OCI-LY1 (cell line): ENCODE results near the gene MIER1.

ENCODE experiments used
- H2AFZ ChIP-seq: fragments of 200-600 bp; sonication (generic), shearing (Covaris generic); 2 replicates; pipeline ENCODE4 v1.6.0; 2014; ENCODE audit warnings: antibody characterized with exemption, mild to moderate bottlenecking, low read length
- H3F3A ChIP-seq: fragments of 200-600 bp; sonication (generic), shearing (Covaris generic); 2 replicates; pipeline ENCODE4 v1.6.0; 2014; ENCODE audit warnings: mild to moderate bottlenecking, antibody characterized with exemption, low read length, moderate library complexity; ENCODE audit not compliant: insufficient read depth
- H3K27ac ChIP-seq: fragments of 200-600 bp; sonication (generic); 2 replicates; pipeline ENCODE4 v1.5.1; 2014; ENCODE audit warnings: low read length, mixed run types, mild to moderate bottlenecking, low read depth; ENCODE audit not compliant: poor library complexity, severe bottlenecking
- H3K27me3 ChIP-seq: fragments of 200-600 bp; sonication (generic); 2 replicates; pipeline ENCODE4 v1.6.0; 2014; ENCODE audit warnings: antibody characterized with exemption, mild to moderate bottlenecking, low read length, moderate library complexity; ENCODE audit not compliant: insufficient read depth
- H3K36me3 ChIP-seq: fragments of 200-600 bp; sonication (generic); 2 replicates; pipeline ENCODE4 v1.6.1; 2014; ENCODE audit warnings: mild to moderate bottlenecking, antibody characterized with exemption, low read length, moderate library complexity, mixed read lengths; ENCODE audit not compliant: insufficient read depth
- H3K4me1 ChIP-seq: fragments of 200-600 bp; sonication (generic); 2 replicates; pipeline ENCODE4 v1.5.1; 2014; ENCODE audit warnings: mild to moderate bottlenecking, low read length, moderate library complexity; ENCODE audit not compliant: insufficient read depth, severe bottlenecking
- H3K4me2 ChIP-seq: fragments of 200-600 bp; sonication (generic), shearing (Covaris generic); 2 replicates; pipeline ENCODE4 v1.6.1; 2014; ENCODE audit warnings: low read length
- H3K4me3 ChIP-seq: fragments of 200-600 bp; sonication (generic); 2 replicates; pipeline ENCODE4 v1.5.1; 2014; ENCODE audit warnings: low read length, low read depth, mild to moderate bottlenecking, mixed read lengths; ENCODE audit not compliant: poor library complexity, severe bottlenecking
- H3K79me2 ChIP-seq: fragments of 200-600 bp; shearing (Covaris generic); 2 replicates; pipeline ENCODE4 v1.6.1; 2016; ENCODE audit warnings: mixed run types, low read length, mixed read lengths; ENCODE audit not compliant: insufficient read depth
- H3K9ac ChIP-seq: fragments of 200-600 bp; sonication (generic), shearing (Covaris generic); 2 replicates; pipeline ENCODE4 v1.6.1; 2014; ENCODE audit warnings: mild to moderate bottlenecking, low read length, mixed read lengths
- H3K9me2 ChIP-seq: fragments of 200-600 bp; sonication (generic), shearing (Covaris generic); 2 replicates; pipeline ENCODE4 v1.6.1; 2014; ENCODE audit warnings: low read depth, mild to moderate bottlenecking, low read length, mixed read lengths
- H3K9me3 ChIP-seq: fragments of 200-600 bp; shearing (Covaris generic); 2 replicates; pipeline ENCODE4 v1.6.1; 2014; ENCODE audit warnings: low read length, mixed read lengths
- H4K20me1 ChIP-seq: fragments of 200-600 bp; sonication (generic), shearing (Covaris generic); 2 replicates; pipeline ENCODE4 v1.6.0; 2016; ENCODE audit warnings: mild to moderate bottlenecking, low read length; ENCODE audit not compliant: insufficient read depth
- CTCF ChIP-seq: fragments of 200-600 bp; sonication (generic), shearing (Covaris generic); IDR thresholded peaks from 2 replicates; pipeline ENCODE4 v1.5.1; 2017; ENCODE audit warnings: mild to moderate bottlenecking, antibody characterized with exemption, low read length, moderate library complexity, mixed read lengths
- EZH2 ChIP-seq: fragments of 200-600 bp; sonication (generic), shearing (Covaris generic); IDR thresholded peaks from 2 replicates; pipeline ENCODE4 v1.8.0; 2017; ENCODE audit warnings: borderline replicate concordance, mixed run types, mild to moderate bottlenecking, antibody characterized with exemption, low read length, moderate library complexity, mixed read lengths

The MIER1 gene

DNA sequence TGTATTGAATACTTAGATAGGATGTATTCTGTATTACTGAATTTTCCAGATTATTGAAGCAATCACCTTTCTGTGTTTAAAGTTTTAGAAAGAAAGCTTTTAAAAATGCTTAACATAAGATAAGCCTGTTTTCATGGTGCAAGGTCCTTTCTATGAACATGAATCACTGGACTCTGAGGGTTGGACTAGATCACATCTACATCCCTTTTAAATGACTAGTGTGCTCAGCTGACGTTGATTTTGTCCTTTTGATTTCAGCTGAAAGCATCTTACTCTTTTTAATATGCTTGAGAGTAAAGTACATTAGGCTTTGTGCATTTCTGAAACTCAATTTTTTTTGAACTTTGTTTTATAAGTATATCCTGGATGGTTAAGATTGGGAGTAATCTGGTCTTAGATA, 16.2 kb downstream of the MIER1 start:
- Histone ChIP-seq H3K9ac (no peak overlapping the region), H3K4me1 (peaks cover 8% of the 10 kb centered on the region), H3K4me3 (no peak overlapping the region), H3F3A (no peaks in the 10 kb centered on the region), H3K36me3 (peaks cover 58% of the 10 kb centered on the region; the same call in 1 of the 2 replicates), H3K4me2 (no peak overlapping the region), H3K9me3 (no peaks in the 10 kb centered on the region), H2AFZ (no peak overlapping the region), H3K79me2 (peaks cover 78% of the 10 kb centered on the region), H3K9me2 (no peaks in the 10 kb centered on the region), H4K20me1 (no peaks in the 10 kb centered on the region), H3K27ac (no peak overlapping the region), H3K27me3 (no peaks in the 10 kb centered on the region)
- no peak for TF ChIP-seq EZH2
- TF ChIP-seq CTCF, result no peak

DNA sequence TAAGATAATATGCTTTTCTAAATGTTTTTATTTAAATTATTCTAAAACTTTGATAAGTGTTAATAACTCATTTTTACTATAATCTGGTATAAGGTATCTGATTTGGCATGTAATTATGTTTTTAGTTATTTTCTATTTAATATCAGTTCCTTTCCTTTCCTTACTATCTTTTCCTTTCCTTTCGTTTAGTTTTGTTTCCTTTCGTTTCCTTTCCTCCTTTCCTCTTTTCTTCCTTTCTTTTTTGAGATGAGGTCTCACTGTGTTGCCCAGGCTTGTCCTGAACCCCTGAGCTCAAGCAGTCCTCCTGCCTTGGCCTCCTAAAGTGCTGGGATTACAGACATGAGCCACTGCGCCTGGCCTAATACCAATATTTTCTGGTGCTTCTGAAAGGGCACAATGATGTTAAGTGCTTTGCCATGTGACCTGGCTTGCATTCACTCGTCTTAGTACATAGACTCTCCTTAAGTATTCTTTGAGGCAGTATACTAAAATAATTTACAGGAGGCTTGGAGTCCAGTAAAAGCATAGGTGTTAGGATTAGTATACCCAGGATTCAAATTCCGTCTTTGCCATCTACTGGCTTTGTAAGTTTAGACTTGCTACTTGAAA, 18.7 kb downstream of the MIER1 start:
- H2AFZ ChIP-seq, result no peak overlapping the region
- no peak overlapping the region for H3K4me3 ChIP-seq
- H3K9me3 ChIP-seq, result no peaks in the 10 kb centered on the region
- TF ChIP-seq CTCF (no peak), EZH2 (no peak)
- no peak overlapping the region for H3K9ac ChIP-seq
- H4K20me1 ChIP-seq, result no peaks in the 10 kb centered on the region
- H3K27me3 ChIP-seq, result no peaks in the 10 kb centered on the region
- H3K9me2 ChIP-seq, result no peaks in the 10 kb centered on the region
- H3K4me1 ChIP-seq, result peaks cover 4% of the 10 kb centered on the region
- peaks cover 79% of the 10 kb centered on the region for H3K36me3 ChIP-seq
- no peak overlapping the region for H3K4me2 ChIP-seq
- no peak overlapping the region for H3K27ac ChIP-seq
- no peaks in the 10 kb centered on the region for H3F3A ChIP-seq
- peaks cover 53% of the 10 kb centered on the region for H3K79me2 ChIP-seq

GRCh38 chr1:66944330-66945274, 19.8 kb downstream of the MIER1 start:
- no peak for TF ChIP-seq EZH2
- TF ChIP-seq CTCF, result no peak
- H3K27ac ChIP-seq, result no peak overlapping the region
- no peaks in the 10 kb centered on the region for H3K27me3 ChIP-seq
- no peaks in the 10 kb centered on the region for H3K9me3 ChIP-seq
- no peak overlapping the region for H3K4me2 ChIP-seq
- H3K36me3 ChIP-seq, result peaks cover 86% of the 10 kb centered on the region
- no peak overlapping the region for H3K4me3 ChIP-seq
- no peak overlapping the region for H2AFZ ChIP-seq
- H3K9ac ChIP-seq, result no peak overlapping the region
- peaks cover 4% of the 10 kb centered on the region for H3K4me1 ChIP-seq
- peaks cover 42% of the 10 kb centered on the region for H3K79me2 ChIP-seq
- no peaks in the 10 kb centered on the region; the same call in 1 of the 2 replicates for H3F3A ChIP-seq
- H3K9me2 ChIP-seq, result no peaks in the 10 kb centered on the region
- H4K20me1 ChIP-seq, result no peaks in the 10 kb centered on the region
